Activated T-cell treated with anti-CD3 and anti-CD28 coated beads, Interleukin-2, amount 50 U/mL, for 24 hours (primary cell): ENCODE results near the gene DNAH11.
"Not testable (repeated sequence)": the region's sequence is repeated elsewhere in the genome, so short reads cannot be mapped to it uniquely, and the experiment has no call there.

ENCODE experiments used
- DNase-seq: peaks from one replicate; pipeline ENCODE4 v3.0.0-alpha.2; 2020
- H3K27ac Mint-ChIP-seq: 2 replicates; pipeline ENCODE4 v1.8.0; 2020; ENCODE audit warnings: mild to moderate bottlenecking, mixed read lengths
- H3K27me3 Mint-ChIP-seq: 2 replicates; pipeline ENCODE4 v1.8.0; 2020; ENCODE audit warnings: mixed read lengths
- H3K36me3 Mint-ChIP-seq: 2 replicates; pipeline ENCODE4 v1.8.0; 2020; ENCODE audit warnings: low read depth, mixed read lengths
- H3K4me1 Mint-ChIP-seq: 2 replicates; pipeline ENCODE4 v1.8.0; 2020; ENCODE audit warnings: low read depth, mixed read lengths
- H3K4me3 Mint-ChIP-seq: 2 replicates; pipeline ENCODE4 v1.8.0; 2020; ENCODE audit warnings: mild to moderate bottlenecking, moderate library complexity, mixed read lengths
- H3K9me3 Mint-ChIP-seq: 2 replicates; pipeline ENCODE4 v1.8.0; 2020; ENCODE audit warnings: mixed read lengths

Gene DNAH11

GRCh38 chr7:21867816-21868575, 325.2 kb downstream of the DNAH11 start:
- no peak for DNase-seq
- no peaks in the 10 kb centered on the region for H3K9me3 Mint-ChIP-seq
- no peak overlapping the region for H3K27ac Mint-ChIP-seq
- H3K4me1 Mint-ChIP-seq: no peaks in the 10 kb centered on the region
- H3K36me3 Mint-ChIP-seq: peaks cover 2% of the 10 kb centered on the region
- no peaks in the 10 kb centered on the region for H3K27me3 Mint-ChIP-seq
- H3K4me3 Mint-ChIP-seq: no peak overlapping the region

- Mint-ChIP-seq H3K4me3 (no peak overlapping the region), H3K36me3 (peaks cover 6% of the 10 kb centered on the region), H3K27me3 (no peaks in the 10 kb centered on the region), H3K9me3 (no peaks in the 10 kb centered on the region), H3K4me1 (no peaks in the 10 kb centered on the region), H3K27ac (no peak overlapping the region)
- DNase-seq: no peak
These were observed 325.7 kb downstream of the DNAH11 start for GRCh38 chr7:21868576-21868850.

- H3K4me1 Mint-ChIP-seq: no peaks in the 10 kb centered on the region
- H3K9me3 Mint-ChIP-seq: no peaks in the 10 kb centered on the region
- no peak for DNase-seq
- H3K4me3 Mint-ChIP-seq: no peak overlapping the region
- H3K36me3 Mint-ChIP-seq: peaks cover 9% of the 10 kb centered on the region
- H3K27ac Mint-ChIP-seq: no peak overlapping the region
- no peaks in the 10 kb centered on the region for H3K27me3 Mint-ChIP-seq
These were observed 327.1 kb downstream of the DNAH11 start for GRCh38 chr7:21869785-21870402.

GRCh38 chr7:21883069-21883468, 340.2 kb downstream of the DNAH11 start:
- Mint-ChIP-seq H3K4me3 (no peak overlapping the region), H3K4me1 (no peaks in the 10 kb centered on the region), H3K27me3 (no peaks in the 10 kb centered on the region), H3K27ac (no peak overlapping the region), H3K36me3 (no peaks in the 10 kb centered on the region), H3K9me3 (no peaks in the 10 kb centered on the region)
- no peak for DNase-seq

GRCh38 chr7:21883501-21883900, 340.7 kb downstream of the DNAH11 start:
- not testable (repeated sequence) for H3K4me3 Mint-ChIP-seq, H3K27me3 Mint-ChIP-seq, H3K36me3 Mint-ChIP-seq, H3K9me3 Mint-ChIP-seq, H3K4me1 Mint-ChIP-seq, DNase-seq, H3K27ac Mint-ChIP-seq

- no peaks in the 10 kb centered on the region for H3K9me3 Mint-ChIP-seq
- H3K4me1 Mint-ChIP-seq: no peaks in the 10 kb centered on the region
- H3K27me3 Mint-ChIP-seq: no peaks in the 10 kb centered on the region
- H3K4me3 Mint-ChIP-seq: no peak overlapping the region
- no peaks in the 10 kb centered on the region for H3K36me3 Mint-ChIP-seq
- no peak overlapping the region for H3K27ac Mint-ChIP-seq
- DNase-seq: no peak
These were observed 341.7 kb downstream of the DNAH11 start for GRCh38 chr7:21884496-21884895.

- Mint-ChIP-seq H3K27ac (no peak overlapping the region), H3K4me3 (no peak overlapping the region), H3K27me3 (no peaks in the 10 kb centered on the region), H3K9me3 (no peaks in the 10 kb centered on the region), H3K4me1 (no peaks in the 10 kb centered on the region), H3K36me3 (peaks cover 2% of the 10 kb centered on the region)
- DNase-seq: no peak
These were observed 343.6 kb downstream of the DNAH11 start for GRCh38 chr7:21886396-21886795.

- H3K4me3 Mint-ChIP-seq: no peak overlapping the region
- no peaks in the 10 kb centered on the region for H3K27me3 Mint-ChIP-seq
- H3K4me1 Mint-ChIP-seq: no peaks in the 10 kb centered on the region
- H3K9me3 Mint-ChIP-seq: no peaks in the 10 kb centered on the region
- H3K27ac Mint-ChIP-seq: no peak overlapping the region
- DNase-seq: no peak
- peaks cover 2% of the 10 kb centered on the region for H3K36me3 Mint-ChIP-seq
These were observed 344.5 kb downstream of the DNAH11 start for GRCh38 chr7:21887353-21887752.

- no peak overlapping the region for H3K4me3 Mint-ChIP-seq
- H3K27me3 Mint-ChIP-seq: no peaks in the 10 kb centered on the region
- no peaks in the 10 kb centered on the region for H3K9me3 Mint-ChIP-seq
- peaks cover 2% of the 10 kb centered on the region for H3K36me3 Mint-ChIP-seq
- DNase-seq: no peak
- no peaks in the 10 kb centered on the region for H3K4me1 Mint-ChIP-seq
- H3K27ac Mint-ChIP-seq: no peak overlapping the region
These were observed 344.9 kb downstream of the DNAH11 start for GRCh38 chr7:21887779-21888178.

GRCh38 chr7:21891291-21891690, 348.5 kb downstream of the DNAH11 start:
- Mint-ChIP-seq H3K4me1 (no peaks in the 10 kb centered on the region), H3K9me3 (no peaks in the 10 kb centered on the region), H3K27ac (no peak overlapping the region), H3K4me3 (no peak overlapping the region), H3K36me3 (peaks cover 17% of the 10 kb centered on the region), H3K27me3 (no peaks in the 10 kb centered on the region)
- no peak for DNase-seq

- no peaks in the 10 kb centered on the region for H3K27me3 Mint-ChIP-seq
- peaks cover 13% of the 10 kb centered on the region for H3K4me1 Mint-ChIP-seq
- no peak for DNase-seq
- H3K9me3 Mint-ChIP-seq: no peaks in the 10 kb centered on the region
- H3K4me3 Mint-ChIP-seq: no peak overlapping the region
- H3K27ac Mint-ChIP-seq: no peak overlapping the region
- H3K36me3 Mint-ChIP-seq: peaks cover 34% of the 10 kb centered on the region
These were observed 350.6 kb downstream of the DNAH11 start for GRCh38 chr7:21893401-21893800.

GRCh38 chr7:21898265-21898930, 355.6 kb downstream of the DNAH11 start:
- peaks cover 81% of the 10 kb centered on the region for H3K36me3 Mint-ChIP-seq
- no peaks in the 10 kb centered on the region for H3K9me3 Mint-ChIP-seq
- DNase-seq: no peak
- H3K4me1 Mint-ChIP-seq: peaks cover 24% of the 10 kb centered on the region
- peak overlapping the region; percentile 87 for H3K27ac Mint-ChIP-seq
- H3K4me3 Mint-ChIP-seq: peak overlapping the region; percentile 23
- no peaks in the 10 kb centered on the region for H3K27me3 Mint-ChIP-seq

GRCh38 chr7:21902240-21902639, 359.4 kb downstream of the DNAH11 start:
- Mint-ChIP-seq H3K4me3 (no peak overlapping the region), H3K36me3 (peaks cover 99% of the 10 kb centered on the region), H3K27ac (no peak overlapping the region), H3K9me3 (no peaks in the 10 kb centered on the region), H3K4me1 (peaks cover 21% of the 10 kb centered on the region), H3K27me3 (no peaks in the 10 kb centered on the region)
- no peak for DNase-seq

- Mint-ChIP-seq H3K27ac (no peak overlapping the region), H3K27me3 (no peaks in the 10 kb centered on the region), H3K4me3 (no peak overlapping the region), H3K4me1 (peaks cover 13% of the 10 kb centered on the region), H3K9me3 (no peaks in the 10 kb centered on the region), H3K36me3 (peaks cover 99% of the 10 kb centered on the region)
- DNase-seq: no peak
These were observed 360.4 kb downstream of the DNAH11 start for GRCh38 chr7:21903020-21903786.

GRCh38 chr7:21908746-21909145, 365.9 kb downstream of the DNAH11 start:
- no peak for DNase-seq
- H3K4me1 Mint-ChIP-seq: no peaks in the 10 kb centered on the region
- no peak overlapping the region for H3K4me3 Mint-ChIP-seq
- peaks cover 96% of the 10 kb centered on the region for H3K36me3 Mint-ChIP-seq
- H3K27me3 Mint-ChIP-seq: no peaks in the 10 kb centered on the region
- H3K27ac Mint-ChIP-seq: no peak overlapping the region
- H3K9me3 Mint-ChIP-seq: no peaks in the 10 kb centered on the region
